Stimulated activated CD4-positive, alpha-beta T cell treated with anti-CD3 and anti-CD28 coated beads, Interleukin-12 subunit alpha, Interleukin-12 subunit beta, amount 100 ng/mL, for 24 hours (primary cell): ENCODE measurements around the gene CES5A.
"Not testable (repeated sequence)": the region's sequence is repeated elsewhere in the genome, so short reads cannot be mapped to it uniquely, and the experiment has no call there.

Source experiments
- DNase-seq, 2 experiments: peaks; one replicate each; pipeline ENCODE4 v3.0.0-alpha.2; 2020; ENCODE audit warnings: low read depth in 2 of 2

Gene CES5A

DNA sequence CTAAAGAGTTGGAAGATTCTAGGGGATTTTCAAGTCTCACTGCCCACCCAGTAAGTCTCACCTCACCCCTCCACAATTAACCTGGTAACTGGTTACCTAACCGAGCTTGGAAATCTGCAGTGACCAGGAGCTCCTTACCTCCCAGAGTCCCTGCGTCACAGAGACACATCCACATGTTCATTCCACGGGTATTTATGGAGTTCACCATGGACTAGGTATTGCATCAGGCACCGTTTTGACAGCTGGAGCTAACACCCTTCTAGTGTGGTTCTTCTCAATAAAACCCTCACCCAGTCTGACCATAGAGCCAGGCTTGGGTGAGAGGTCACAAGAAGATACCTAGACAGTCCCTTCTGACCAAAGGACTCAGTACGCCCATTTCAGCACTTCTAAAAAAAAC, 2.1 kb downstream of the CES5A start:
- DNase-seq, result no peak

DNA sequence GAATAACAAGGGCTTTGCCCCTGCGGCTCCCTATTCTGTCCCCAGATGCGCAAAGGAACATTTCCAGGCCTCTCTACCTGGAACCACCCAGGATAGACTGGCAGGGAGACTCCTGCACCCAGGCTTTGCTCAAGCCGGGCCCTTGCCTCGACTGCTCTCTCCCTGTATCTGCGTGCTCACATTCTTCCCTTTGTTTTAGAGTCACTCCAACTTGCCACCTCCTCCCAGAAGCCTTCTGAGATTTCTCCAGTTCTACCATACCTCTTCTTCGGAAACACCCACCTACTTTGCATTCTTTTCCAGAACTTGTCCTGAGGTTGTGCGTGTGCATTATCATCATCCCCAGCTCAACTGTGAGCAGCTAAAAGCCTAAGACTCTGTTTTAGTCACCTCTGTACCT, 3.0 kb downstream of the CES5A start:
- no peak for DNase-seq

DNA sequence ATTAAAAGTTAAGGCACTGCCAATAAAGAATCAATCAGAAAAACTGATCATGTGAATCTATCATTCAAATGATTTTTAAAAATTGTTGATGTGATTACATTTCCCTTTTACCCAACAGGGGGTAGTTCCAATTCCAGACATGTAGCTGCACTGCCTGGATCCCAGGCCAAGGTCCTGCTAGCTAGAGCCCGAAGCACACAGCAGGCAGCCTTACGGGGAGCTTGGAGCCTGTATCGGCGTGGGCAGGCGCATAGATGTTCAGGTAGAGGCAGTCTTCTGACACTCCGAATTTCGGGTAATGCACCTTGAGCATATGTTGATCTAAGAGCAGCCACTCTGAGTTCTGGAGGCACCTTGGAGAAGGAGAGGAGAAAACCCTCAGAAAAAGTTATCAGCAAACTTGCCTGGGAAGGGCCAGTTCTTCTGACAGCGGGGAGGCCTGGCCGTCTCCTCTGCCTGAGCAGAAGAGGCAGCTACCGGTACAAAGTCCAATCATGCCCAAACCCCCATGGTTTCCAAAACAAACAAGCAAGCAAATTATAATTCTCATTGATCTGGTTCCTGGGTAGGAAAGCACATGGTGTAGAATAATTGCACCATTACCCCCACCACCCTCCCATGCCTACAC, 3.6 kb downstream of the CES5A start:
- no peak for DNase-seq

DNA sequence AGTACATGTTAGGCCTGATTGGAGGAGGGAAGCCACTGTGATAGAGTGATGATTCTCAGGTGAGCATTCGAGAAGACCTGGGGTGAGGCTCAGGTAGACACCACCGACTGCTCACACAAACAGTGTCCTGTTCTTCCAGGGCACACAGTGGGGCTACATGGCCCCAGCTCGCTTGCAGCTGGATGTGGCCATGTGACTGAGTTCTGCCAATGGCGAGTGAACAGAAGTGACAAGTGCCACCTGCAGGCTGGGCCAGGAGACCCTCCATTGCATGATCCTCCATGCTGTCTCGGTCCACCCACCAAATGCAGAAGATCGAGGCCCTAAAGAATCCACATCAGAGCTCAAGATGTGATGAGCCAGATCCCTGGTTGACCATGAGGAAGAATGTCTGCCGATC, 6.2 kb downstream of the CES5A start:
- no peak for DNase-seq

DNA sequence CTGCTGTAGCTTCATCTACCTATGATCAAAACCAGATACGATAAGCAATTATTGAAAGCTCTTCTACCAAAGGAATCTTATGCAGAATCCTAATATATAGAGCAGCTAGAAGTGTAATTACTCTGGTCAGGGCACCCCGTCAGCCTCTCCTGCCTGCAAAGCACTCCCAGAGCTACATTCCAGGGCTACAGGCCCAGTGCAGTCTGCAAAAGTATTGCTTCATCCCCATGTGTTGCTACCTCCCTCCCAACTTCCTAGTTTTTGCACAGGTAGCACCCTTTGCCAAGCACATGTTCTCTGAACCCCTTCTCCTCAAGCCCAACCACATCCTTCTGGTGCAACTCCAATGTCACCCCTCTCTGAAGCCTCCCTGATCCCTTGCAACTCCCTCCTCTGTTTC, 7.0 kb downstream of the CES5A start:
- DNase-seq, result no peak

DNA sequence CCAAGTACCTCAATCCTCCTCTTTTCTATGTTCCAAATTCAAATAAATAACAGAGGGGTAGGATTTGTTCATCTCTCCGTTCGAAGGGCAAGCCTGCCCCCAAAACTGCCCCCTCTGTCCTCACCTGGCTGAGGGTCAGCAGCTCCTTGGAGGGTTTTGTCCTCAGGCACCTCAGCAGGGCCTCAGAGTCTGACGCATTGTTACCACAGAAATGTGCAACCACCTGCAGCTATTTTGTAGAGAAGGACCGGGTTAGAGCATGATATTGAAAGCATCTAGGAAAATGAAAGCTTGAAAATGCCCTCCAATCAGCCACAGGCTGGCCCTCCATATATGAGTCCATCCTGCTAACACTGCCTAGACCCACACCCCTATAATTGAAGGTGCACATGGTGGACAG, 13.9 kb downstream of the CES5A start:
- DNase-seq, result no peak

DNA sequence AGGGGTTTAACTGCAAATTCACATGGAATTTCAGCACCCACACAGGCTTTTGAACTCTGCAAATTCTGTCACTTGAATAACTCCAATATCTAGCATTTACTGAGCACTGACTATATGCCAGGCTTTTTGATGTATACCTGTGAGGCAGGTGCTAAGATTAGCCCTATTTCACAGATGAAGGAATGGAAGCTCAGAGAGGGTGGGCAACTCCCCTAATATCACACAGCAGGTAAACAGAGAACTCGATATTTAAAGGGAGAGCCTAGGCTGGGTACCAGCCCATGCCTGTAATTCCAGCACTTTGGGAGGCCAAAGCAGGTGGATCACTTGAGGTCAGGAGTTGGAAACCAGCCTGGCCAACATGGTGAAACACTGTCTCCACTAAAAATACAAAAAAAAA, 17.5 kb downstream of the CES5A start:
- DNase-seq, result not testable (repeated sequence)

DNA sequence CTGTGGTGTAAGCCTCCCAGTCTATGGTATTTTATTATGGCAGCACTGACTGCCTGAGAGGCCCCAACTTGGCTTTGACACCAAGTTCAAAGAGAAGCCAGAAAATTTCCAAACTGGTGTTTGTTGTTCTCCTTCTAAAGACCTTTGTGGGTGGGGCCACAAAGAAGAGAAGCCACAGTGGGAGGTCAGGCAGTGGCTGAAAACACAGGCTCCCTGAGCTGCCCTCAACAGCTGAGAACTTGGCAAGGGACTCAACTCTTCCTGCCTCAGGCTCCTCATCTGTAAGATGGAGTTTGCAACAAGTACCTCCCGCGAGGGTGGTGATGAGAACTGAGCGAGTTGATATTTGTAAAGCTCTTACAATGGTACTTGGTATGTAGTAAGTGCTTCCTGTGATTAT, 18.2 kb downstream of the CES5A start:
- no peak for DNase-seq

DNA sequence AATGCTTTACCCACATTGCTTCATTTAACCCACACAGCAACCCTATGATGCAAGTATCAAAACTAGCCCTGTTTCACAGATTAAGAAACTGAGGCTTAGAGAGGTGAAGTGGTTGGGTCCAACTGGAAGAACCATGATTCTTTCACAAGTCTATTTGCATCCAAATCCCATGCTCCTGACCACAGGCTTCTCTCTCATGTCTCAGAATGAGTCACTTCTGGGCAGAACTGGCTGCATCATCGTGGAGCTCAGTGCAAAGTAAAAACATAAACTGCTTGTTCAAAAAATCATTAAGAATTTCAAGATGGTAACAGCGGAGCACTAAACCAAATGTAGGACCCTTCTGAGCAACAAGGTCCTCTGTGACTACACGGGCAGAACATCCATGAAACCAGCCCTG, 22.1 kb downstream of the CES5A start:
- no peak for DNase-seq

DNA sequence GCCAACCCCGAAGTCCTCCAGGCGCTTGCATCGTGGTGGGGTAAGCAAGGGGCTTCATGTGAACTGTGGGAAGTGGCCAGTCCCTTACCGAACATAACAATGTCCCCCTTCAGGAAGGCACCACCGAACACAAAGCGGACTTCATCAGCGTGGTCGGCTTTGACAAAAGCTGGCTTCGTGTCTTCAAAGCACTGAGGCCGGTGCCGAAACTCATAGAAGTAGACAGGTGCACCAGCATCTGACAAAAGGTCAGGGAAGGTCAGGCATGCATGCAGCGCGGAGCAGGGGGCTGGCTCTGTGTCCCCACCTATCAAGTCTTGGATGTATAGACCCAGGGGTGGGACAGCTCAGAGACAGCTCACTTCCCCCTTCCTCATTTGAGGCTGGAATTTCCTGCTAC, 25.6 kb downstream of the CES5A start:
- DNase-seq, result no peak

DNA sequence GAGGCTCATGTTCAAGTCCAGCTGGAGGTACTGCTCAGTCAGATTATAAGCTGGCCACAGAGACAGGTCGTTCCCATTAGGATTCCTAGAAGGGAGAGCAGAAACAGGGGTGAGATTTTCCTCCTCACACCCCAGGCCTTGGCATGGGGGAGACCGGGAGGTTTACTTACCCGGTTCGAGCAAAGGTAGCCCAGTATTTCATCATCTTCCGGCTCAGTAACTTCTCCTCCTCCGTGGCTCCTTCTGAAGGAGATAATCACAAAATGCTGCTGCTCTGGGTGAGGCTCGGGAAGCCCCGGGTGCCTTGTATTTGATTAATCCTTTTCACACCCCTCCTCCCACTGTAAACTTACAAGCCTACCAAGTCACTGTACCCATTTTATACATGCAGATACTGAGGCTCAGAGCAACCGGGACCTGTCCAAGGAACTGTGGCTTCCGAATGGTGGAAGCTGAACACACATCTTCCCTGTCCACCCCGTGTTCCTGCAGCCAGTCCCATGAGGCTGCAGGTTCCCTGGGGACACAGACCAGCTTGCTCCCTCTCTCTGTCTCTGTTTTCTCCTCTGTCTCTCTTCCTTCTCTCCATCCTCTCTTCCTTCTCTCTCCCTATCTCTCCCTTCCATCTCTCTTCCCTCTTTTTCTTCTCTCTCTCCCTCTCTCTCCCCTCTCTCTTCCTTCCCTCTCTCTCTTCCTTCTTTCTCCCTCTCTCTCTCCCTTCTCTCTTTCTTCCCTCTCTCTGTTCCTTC, 28.4 kb downstream of the CES5A start:
- DNase-seq, result no peak

DNA sequence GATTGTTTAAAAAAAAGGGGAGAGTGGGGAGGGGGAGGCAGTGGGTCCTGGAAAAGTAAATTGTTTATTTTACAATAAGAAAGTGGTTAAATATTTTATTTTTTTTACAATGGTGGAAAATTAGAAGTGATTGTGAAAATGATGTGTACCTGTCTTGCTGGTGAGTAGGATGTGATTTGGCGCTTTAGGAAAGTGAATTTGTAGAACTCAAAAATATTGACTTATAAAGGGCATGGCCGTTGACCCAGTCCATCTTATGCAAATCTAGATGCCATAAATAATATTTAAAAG, 32.1 kb downstream of the CES5A start:
- DNase-seq, result no peak

DNA sequence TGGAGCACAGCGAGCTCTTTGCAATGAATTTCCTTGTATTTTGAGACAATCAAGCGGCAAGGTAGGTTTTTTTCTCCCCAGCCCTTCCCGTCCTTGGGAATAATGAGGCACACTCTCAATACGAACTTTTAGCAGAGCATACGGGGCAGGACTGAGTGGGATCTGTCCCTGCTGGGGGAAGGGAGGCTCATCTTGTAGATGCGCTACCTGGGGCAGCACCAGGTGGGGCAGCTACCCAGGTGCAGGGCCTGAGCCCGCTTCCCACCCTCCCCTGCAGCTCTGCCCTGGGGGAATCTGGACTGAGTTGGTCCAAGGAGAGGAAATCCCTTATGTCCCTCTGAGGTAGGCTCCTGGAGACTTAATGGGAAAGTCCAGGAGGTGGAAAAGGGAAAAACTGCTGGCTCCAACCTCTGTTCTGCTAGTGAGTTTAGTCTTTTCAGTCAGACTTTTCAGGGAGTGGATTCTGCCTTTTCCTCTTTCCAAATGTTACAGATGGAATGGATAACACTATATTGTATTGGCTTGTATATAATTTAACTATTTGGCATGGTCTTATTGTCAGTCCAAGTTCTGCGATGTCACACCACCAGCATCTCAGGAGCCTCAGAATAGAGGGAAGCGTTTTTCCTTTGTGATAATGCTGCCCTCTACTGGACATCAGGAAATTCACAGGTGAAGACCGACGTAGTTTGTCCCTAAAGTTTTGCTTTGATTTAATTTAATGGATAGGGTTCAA, 32.6 kb downstream of the CES5A start:
- no peak for DNase-seq

DNA sequence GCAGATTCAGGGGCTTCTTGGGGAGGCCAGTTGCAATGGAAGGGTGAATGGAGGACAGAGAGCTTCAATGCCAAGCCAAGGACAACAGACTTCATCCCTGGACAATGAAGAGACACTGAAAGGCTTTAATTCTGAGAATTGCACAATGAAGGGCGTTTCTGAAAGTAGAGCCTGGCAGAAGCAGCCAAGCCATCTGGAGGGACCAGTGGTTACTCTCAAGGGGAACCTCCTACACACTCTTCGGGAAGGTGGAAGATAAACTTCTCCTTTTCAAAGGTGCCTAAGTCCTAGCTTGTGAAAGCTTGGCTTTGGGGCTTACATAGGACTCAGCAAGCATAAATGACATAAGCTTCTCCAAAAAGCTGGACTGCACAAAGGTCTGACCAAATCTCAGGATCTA, 36.1 kb downstream of the CES5A start:
- DNase-seq, result no peak

DNA sequence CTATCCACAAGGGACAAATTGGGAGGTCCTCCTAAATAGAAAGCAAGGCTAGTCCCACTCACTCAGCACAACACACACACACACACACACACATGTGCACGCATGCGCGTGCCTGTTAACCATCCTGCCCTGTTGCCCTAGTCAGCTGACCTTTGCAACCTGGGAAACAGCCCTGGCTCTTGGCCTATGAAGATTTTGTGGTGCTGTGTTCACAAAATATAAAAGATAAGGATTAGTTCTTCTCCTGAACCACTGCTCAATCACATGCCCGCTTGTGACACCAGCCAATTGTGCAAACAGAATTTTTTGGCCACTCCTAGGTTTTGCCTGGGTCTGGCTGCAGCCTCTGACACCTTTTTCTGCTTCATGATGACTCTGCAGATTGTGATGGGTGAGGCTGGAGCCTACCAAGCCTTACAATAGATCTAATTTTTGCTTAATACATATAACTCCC, 39.0 kb downstream of the CES5A start:
- DNase-seq, result no peak

DNA sequence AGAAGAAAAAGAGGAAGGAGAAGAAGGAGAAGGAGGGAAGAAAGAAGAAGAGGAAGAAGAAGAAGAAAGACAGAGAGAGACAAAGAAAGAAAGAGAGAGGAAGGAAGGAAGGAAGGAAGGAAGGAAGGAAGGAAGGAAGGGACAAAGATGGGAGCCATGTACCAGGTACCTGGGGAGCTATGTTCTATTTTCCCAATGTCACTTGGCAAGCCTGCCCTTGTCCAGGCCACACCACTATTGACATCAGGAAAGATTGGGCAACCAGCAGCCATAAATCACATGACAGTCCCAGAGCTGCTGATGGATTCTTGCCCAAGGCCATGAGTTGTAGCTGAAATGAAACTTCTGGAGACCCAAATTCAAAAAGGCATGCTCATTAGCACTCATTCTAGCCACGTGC, 39.6 kb downstream of the CES5A start:
- DNase-seq, result no peak

DNA sequence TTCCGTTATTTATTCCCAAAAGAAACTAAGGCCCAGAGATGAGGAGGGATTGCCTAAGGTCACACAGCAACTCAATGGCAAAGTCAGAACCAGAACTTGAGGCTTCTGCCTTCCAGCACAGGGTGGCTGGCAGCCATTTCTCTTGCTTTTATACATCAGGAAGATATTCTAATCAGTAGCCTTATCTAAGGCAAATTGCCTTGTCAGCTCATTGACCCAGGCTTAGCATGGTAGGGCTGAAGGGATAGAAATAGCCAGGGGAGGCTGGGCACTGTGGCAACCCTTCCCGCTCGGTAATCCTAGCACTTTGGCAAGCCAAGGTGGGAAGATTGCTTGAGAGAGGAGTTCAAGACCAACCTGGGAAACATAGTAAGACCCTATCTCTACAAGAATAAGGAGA, 40.0 kb downstream of the CES5A start:
- DNase-seq, result not testable (repeated sequence)

DNA sequence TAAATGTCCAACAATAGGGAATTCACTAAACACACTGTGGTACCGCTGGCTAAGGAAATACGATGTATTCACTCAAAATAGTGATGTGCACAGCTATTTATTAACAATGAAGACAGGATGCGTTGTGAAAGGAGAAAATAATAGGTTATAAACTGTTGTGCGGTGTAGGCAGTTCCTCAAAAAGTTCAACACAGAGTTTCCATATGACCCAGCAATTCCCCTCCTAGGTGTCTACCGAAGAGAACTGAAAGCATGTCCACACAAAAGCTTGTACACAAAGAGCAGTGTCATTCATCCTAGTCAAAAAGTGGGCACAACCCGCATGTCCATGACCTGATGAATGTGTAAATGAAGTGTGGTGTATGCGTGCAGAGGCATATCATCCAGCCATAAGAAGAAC, 41.1 kb downstream of the CES5A start:
- no peak for DNase-seq

DNA sequence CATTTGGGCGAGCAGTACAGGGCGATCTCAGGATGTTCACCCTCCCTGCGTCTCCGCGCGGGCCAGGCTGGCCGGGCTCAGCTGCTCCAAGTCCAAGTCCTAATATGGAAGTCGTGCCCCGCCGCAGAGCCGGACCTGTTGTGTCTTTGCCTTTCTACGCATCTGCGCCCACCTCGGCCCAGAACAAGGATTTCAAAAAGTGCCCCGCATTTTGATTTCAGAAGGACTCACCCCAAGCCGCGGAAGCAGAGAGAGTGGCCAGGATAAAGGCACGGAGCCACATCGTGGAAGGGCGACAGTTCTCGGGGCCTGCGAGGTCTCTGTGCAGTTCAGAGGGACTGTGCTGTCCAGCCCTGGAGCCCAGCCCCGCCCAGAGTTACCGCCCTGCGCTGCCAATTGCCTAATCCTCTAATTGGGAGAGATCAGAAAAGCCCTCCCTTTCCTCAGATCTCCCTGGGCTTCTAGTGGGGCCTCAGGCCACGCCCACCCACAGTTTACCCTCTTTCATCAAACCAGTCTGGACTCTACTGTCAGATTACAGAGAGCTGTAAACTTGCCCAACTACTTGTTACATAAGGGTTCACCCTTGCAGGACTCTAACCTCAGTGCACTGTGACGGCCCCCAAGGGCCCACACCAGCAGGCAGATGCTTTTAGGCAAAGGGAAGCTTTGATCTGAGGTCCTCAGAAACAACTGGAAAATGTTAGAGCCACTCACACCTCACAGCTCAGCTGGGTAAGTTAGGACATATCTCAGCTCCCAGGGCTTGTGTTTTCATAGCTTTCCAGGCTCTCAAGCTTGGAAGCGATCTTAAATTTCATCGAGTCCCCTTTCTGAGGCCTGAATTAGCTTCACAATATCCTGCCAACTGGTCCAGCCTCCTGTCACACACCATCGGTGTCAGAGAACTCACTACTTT, 42.1 kb downstream of the CES5A start, which contains the start of gene CES1:
TSS of gene CES1 (minus strand) at position 324 of the 919 bp plus-strand sequence. CDS start at position 283, 41 bp downstream.
- DNase-seq, result no peak

DNA sequence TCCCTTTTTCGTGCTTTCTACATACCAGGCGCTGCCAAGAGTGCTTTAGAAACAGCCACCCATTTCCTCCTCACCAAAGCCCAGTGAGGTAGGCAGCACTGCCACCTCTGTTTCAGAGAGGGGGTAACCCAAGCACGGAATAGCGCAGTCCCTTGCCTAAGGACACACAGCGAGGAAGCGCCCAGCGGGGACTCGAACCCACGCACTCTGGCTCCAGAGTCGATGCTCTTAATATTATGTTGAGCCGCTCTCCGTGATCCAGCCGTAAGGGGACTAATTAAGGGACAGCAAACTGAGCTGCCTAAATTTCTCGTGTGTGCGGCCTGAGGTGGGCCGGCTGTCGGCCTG, 42.8 kb downstream of the CES5A start:
- DNase-seq, result no peak

DNA sequence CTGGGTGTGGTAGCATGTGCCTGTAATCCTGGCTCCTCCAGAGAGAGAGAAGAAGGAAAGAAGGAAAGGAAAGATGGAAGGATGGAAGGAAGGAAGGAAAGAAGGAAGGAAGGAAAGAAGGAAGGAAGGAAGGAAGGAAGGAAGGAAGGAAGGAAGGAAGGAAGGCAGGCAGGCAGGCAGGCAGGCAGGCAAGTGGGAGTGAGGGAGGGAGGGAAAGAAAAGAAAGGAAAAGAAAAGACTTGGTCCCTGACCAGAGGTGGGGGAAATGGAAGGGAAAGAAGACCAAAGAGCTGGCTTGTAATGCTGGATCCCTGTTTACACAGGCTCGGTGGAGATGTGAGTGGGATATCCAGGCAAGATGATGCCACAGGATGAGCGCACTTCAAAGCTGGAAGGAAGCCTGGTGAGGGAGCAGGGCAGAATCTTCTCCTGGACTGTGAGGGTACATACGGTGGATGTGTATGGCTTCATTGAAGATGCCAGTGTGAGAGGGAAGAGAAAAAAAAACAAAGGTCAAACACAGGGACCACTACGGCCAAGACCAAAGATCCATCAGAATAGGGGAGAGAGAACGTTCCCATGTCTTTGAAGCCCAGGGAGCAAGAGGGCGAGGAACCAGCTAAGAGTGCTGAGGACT, 44.4 kb downstream of the CES5A start:
- no peak for DNase-seq

DNA sequence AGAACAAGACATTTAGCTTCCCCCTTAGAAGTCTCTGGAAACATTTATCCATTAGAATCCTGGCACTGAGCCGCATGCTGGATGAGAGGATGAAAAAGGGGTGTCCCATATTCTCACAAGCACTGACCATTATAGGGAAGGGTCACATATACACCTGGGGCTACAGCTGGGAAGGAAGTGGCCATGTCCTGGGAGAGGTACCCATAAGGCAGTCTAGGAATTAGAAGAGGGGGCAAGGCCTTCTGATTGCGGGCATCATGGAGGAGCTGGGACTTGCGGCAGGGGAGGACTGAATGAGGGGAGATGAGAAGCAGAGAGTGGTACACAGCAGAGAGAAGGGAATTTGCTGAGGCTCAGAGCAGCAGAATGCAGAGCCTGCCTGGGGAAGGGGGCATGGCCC, 45.9 kb downstream of the CES5A start:
- DNase-seq, result not testable (repeated sequence)
